ENCODE results near the gene IL13.
"Not testable (repeated sequence)": the region's sequence is repeated elsewhere in the genome, so short reads cannot be mapped to it uniquely, and the experiment has no call there.

IL13 gene

DNA sequence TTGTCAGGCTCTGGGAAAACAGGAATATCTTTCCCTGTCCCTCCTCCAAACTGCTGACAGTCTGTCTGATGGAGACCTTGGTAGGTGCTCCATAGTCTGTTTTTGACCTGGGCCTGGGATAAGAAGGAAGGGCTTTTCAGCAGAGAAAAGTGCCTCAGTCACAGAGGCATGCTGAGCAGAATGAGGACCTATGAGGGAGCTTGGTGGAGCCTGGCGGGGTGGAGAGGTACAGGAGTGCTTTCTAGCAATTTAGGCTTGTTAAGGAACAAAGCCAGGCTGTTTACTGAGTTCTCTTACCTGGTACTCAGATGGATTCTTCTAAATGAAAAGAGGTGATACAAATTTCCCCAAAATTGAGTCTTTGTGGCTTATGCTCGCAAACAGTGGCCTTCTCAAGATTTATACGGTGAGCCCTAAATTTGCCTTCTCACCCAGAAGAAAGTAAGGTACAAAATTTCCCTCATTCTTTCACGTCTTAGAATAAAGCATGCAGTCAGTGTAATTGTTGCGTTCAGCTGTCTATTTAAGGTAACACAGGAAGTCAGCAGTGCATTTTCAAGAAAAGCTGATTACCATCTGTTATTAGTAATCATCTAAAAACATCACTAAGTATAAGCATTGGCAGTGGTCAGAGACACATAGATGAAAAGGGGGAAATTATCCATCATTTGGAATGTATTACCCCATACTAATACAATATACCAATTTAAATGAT, 28.6 kb upstream of the IL13 start:
- no peak for DNase-seq (ENCODE audit: insufficient read length, low spot score)
- FAIRE-seq, result peak; percentile 88
- no peak for TF ChIP-seq CTCF (IDR thresholded peaks at IDR 0.05; ENCODE audit: insufficient read depth, missing control alignments)

- not testable (repeated sequence) for DNase-seq (ENCODE audit: insufficient read length, low spot score); FAIRE-seq
These were observed 24.4 kb upstream of the IL13 start for GRCh38 chr5:132633587-132633986.

DNA sequence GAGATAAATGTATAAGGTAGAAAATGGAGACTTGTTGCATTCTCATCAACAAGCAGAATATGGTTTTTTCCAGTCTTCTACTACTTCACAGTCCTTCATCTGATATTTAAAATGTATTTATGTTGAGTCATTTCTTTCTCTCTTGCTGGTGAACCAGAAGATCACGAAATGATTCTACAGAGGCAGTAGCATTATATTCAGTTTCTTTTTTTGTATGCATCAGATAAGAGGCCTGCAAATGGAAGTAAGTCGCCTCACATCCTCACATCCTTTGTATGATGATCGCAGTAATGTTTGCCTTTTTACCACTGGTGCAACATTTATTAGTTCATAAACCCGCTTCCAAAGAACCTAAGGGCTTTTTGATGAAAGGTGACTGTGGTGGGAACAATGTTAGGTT, 22.1 kb upstream of the IL13 start:
- no peak for FAIRE-seq
- no peak for TF ChIP-seq CTCF (IDR thresholded peaks at IDR 0.05; ENCODE audit: insufficient read depth, missing control alignments)

DNA sequence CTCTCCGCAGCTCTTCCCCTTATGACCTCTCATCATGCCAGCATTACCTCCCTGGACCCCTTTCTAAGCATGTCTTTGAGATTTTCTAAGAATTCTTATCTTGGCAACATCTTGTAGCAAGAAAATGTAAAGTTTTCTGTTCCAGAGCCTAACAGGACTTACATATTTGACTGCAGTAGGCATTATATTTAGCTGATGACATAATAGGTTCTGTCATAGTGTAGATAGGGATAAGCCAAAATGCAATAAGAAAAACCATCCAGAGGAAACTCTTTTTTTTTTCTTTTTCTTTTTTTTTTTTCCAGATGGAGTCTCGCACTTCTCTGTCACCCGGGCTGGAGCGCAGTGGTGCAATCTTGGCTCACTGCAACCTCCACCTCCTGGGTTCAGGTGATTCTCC, 20.7 kb upstream of the IL13 start:
- DNase-seq (ENCODE audit: insufficient read length, low spot score) (no peak), FAIRE-seq (no peak)
- TF ChIP-seq CTCF (IDR thresholded peaks at IDR 0.05; ENCODE audit: insufficient read depth, missing control alignments), result no peak

More for the DNA sequence above, 22.1 kb upstream of the IL13 start:
- no peak for DNase-seq (ENCODE audit: insufficient read length, low spot score)

DNA sequence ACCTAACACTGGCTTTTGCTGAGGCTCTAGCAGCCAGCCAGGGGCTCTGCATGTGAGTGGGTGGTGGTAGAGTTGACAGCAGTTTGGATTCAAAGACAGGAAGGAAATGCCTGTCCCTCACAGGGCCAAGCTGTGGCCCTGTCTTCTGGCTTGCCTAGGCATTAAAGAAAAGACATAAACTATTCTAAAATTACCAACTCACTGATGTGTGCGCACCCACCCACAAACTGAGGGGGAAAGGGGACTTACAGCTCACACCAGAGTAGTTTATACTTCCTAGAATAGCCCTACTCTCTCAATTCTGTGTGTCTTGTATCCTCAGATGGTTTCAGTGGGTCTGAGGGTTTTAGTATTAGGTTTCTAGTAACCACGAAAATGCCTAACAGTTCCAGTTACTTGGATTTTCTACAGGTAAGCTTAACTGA, 18.3 kb upstream of the IL13 start:
- TF ChIP-seq CTCF (IDR thresholded peaks at IDR 0.05; ENCODE audit: insufficient read depth, missing control alignments), result no peak
- no peak for DNase-seq (ENCODE audit: insufficient read length, low spot score)
- no peak for FAIRE-seq

DNA sequence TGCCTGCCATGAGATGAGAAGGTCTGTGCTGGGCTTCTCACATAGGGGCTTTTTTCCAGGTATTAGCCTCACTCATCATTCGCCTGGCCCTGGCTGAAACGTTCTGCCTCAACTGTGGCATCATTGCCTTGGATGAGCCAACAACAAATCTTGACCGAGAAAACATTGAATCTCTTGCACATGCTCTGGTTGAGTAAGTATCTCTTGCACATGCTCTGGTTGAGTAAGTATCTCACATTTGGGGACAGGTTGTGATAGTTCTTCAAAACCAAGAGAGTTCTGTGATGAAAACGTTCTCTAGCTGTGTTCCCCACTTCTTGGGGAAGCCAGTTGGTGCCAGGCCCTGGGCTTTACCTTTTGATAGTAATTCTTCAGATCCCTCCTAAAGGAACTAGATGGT, 17.4 kb upstream of the IL13 start:
- TF ChIP-seq CTCF (IDR thresholded peaks at IDR 0.05; ENCODE audit: insufficient read depth, missing control alignments), result no peak
- no peak for FAIRE-seq
- DNase-seq (ENCODE audit: insufficient read length, low spot score), result no peak

DNA sequence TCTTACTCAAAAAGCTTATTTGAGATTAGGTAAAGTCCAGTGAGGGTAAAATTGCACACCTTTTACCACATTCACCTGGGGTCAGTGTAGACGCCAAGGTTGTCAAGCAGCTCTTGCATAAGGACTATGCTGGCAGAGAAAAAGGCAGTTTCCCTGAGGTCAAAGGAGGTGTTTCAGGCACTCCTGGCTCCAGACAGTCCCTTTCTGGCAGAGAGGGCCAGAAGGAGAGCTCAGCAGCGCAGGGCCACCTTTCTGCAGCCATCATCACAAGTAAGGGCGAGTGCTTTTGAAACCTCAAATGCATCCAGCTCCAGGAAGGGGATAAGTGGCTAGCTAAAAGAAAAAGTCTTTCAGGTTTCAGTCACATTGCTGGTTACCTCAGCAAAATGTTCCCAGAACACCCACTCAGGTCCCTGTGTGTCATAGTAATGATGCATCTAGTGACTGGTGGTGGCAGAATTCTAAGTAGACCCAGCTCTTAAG, 16.7 kb upstream of the IL13 start:
- DNase-seq (ENCODE audit: insufficient read length, low spot score), result no peak
- no peak for TF ChIP-seq CTCF (IDR thresholded peaks at IDR 0.05; ENCODE audit: insufficient read depth, missing control alignments)
- FAIRE-seq, result no peak
